Measurements from ENCODE around the gene KIF6. TPM values are rescaled to one million over a fixed set of nuclear protein-coding genes. Genes with fewer than 3 reads are reported as not detected.

Gene KIF6
- total RNA-seq, 2 experiments from 2014 or later = not detected

- Mint-ChIP-seq H3K9me3 (no peaks in the 10 kb centered on the region), H3K27me3 (peaks cover 16% of the 10 kb centered on the region), H3K27ac (no peak overlapping the region), H3K4me3 (no peak overlapping the region), H3K4me1 (ENCODE audit: low read depth) (no peaks in the 10 kb centered on the region), H3K36me3 (ENCODE audit: low read depth) (no peaks in the 10 kb centered on the region)
- intact Hi-C loops (cut with DNase I, micrococcal nuclease) = no loop called here
- DNase-seq = no peak
- peaks cover 0 to 4% of the 10 kb centered on the region in 2 experiments for H3K9me3 ChIP-seq (ENCODE audit: control insufficient read depth in 1 of 2, insufficient read depth in 1 of 2, low read length in 2 of 2)
- POLR2A ChIA-PET = no interaction called here
- no peak for TF ChIP-seq CTCF (IDR thresholded peaks at IDR 0.05)
- CTCF ChIA-PET = no interaction called here
- H3K4me3 ChIP-seq (ENCODE audit: low read length) = no peak overlapping the region
- H3K36me3 ChIP-seq (ENCODE audit: insufficient read depth, low read length) = no peaks in the 10 kb centered on the region
- ATAC-seq (ENCODE audit: poor library complexity) = no peak
- no peaks in the 10 kb centered on the region for H3K27me3 ChIP-seq (ENCODE audit: control insufficient read depth in 1 of 2, insufficient read depth in 2 of 2, low read length in 2 of 2)
- H3K27ac ChIP-seq (ENCODE audit: low read depth in 1 of 2, low read length in 2 of 2) = no peak overlapping the region
- no peaks in the 10 kb centered on the region for H3K4me1 ChIP-seq (ENCODE audit: insufficient read depth, low read length)
These were observed 184.8 kb downstream of the KIF6 start for GRCh38 chr6:39540454-39540853.

GRCh38 chr6:39530201-39530759 is 194.9 kb downstream of the KIF6 start:
- H3K4me3 Mint-ChIP-seq = no peak overlapping the region

DNA sequence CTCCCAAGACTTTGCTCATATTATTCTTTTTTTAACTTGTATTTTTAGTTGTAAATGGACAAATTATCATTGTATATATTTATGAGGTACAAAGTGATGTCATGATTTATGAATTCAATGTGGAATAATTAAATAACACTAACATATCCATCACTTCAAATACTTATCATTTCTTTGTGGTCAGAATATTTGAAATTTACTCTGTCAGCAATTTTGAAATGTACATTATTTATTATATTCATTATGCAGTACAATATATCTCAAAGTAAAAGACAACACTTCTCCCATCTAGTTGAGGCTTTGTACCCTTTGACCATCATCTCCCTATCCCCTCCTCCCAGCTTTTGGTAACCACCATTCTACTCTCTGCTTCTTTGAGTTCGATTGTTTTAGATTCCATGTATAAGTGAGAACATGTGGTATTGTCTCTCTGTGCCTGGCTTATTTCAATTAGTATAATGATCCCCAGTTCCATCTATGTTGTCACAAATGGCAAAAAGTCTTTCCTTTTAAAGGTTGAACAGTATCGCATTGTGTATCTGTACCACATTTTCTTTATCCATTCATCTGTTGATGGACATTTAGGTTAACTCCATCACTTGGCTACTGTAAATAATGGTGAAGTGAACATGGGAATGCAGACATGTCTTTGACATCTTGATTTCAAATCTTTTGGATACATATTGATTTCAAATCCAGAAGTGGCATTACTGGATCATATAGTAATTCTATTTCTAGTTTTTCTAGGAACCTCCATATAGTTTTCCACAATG is 197.2 kb downstream of the KIF6 start:
- Histone ChIP-seq H3K27me3 (ENCODE audit: control insufficient read depth in 1 of 2, insufficient read depth in 2 of 2, low read length in 2 of 2) (peaks cover 0 to 12% of the 10 kb centered on the region in 2 experiments), H3K9me3 (ENCODE audit: control insufficient read depth in 1 of 2, insufficient read depth in 1 of 2, low read length in 2 of 2) (no peaks in the 10 kb centered on the region), H3K4me3 (ENCODE audit: low read length) (no peak overlapping the region), H3K4me1 (ENCODE audit: insufficient read depth, low read length) (no peaks in the 10 kb centered on the region), H3K27ac (ENCODE audit: low read depth in 1 of 2, low read length in 2 of 2) (no peak overlapping the region), H3K36me3 (ENCODE audit: insufficient read depth, low read length) (no peaks in the 10 kb centered on the region)
- Mint-ChIP-seq H3K27ac (no peak overlapping the region), H3K36me3 (ENCODE audit: low read depth) (no peaks in the 10 kb centered on the region), H3K4me3 (no peak overlapping the region), H3K4me1 (ENCODE audit: low read depth) (no peaks in the 10 kb centered on the region), H3K27me3 (peaks cover 62% of the 10 kb centered on the region), H3K9me3 (peaks cover 2% of the 10 kb centered on the region)
- TF ChIP-seq CTCF (IDR thresholded peaks at IDR 0.05) = no peak
- CTCF ChIA-PET = no interaction called here
- POLR2A ChIA-PET = interaction anchor here (0.8 kb wide), 1 partner anchor 39 kb away, joined by 3 read pairs; no protein-coding TSS in a partner anchor
- DNase-seq (no peak), ATAC-seq (ENCODE audit: poor library complexity) (no peak)
- intact Hi-C loops (cut with DNase I, micrococcal nuclease) = no loop called here

More at GRCh38 chr6:39530201-39530759, 194.9 kb downstream of the KIF6 start:
- intact Hi-C loops (cut with DNase I, micrococcal nuclease) = no loop called here
- H3K27me3 Mint-ChIP-seq = peaks cover 62% of the 10 kb centered on the region
- no peak overlapping the region for H3K27ac Mint-ChIP-seq
- ChIA-PET CTCF (no interaction called here), POLR2A (no interaction called here)
- no peaks in the 10 kb centered on the region for H3K36me3 Mint-ChIP-seq (ENCODE audit: low read depth)
- no peaks in the 10 kb centered on the region for H3K36me3 ChIP-seq (ENCODE audit: insufficient read depth, low read length)
- no peak for DNase-seq
- H3K9me3 Mint-ChIP-seq = peaks cover 2% of the 10 kb centered on the region
- H3K4me3 ChIP-seq (ENCODE audit: low read length) = no peak overlapping the region
- no peak overlapping the region for H3K27ac ChIP-seq (ENCODE audit: low read depth in 1 of 2, low read length in 2 of 2)
- ATAC-seq (ENCODE audit: poor library complexity) = no peak
- H3K4me1 ChIP-seq (ENCODE audit: insufficient read depth, low read length) = no peaks in the 10 kb centered on the region
- no peak for TF ChIP-seq CTCF (IDR thresholded peaks at IDR 0.05)
- no peaks in the 10 kb centered on the region for H3K9me3 ChIP-seq (ENCODE audit: control insufficient read depth in 1 of 2, insufficient read depth in 1 of 2, low read length in 2 of 2)
- H3K27me3 ChIP-seq (ENCODE audit: control insufficient read depth in 1 of 2, insufficient read depth in 2 of 2, low read length in 2 of 2) = peaks cover 0 to 12% of the 10 kb centered on the region in 2 experiments
- no peaks in the 10 kb centered on the region for H3K4me1 Mint-ChIP-seq (ENCODE audit: low read depth)
